Epithelial cell of proximal tubule (primary cell): ENCODE data around the gene TFB1M. TPM values are rescaled to one million over a fixed set of nuclear protein-coding genes. Genes with fewer than 3 reads are reported as not detected.
"Not testable (repeated sequence)": the region's sequence is repeated elsewhere in the genome, so short reads cannot be mapped to it uniquely, and the experiment has no call there.

Experiments used
- DNase-seq: peaks from one replicate; pipeline ENCODE4 v3.0.0-alpha.2; 2011; ENCODE audit warnings: low read depth
- H3K4me3 ChIP-seq: 2 replicates; pipeline ENCODE4 v1.5.1; 2011; ENCODE audit warnings: low read depth, mild to moderate bottlenecking, low read length
- CTCF ChIP-seq: conservative IDR thresholded peaks from 2 replicates; pipeline ENCODE4 v1.5.1; 2012; ENCODE audit warnings: low read depth, mild to moderate bottlenecking, low read length
- total RNA-seq: library from RNA; depleted of rRNA; stranded (reverse); fragments of >200 nt; gene quantifications from 2 replicates; pipeline ENCODE4 v1.2.3, GENCODE V29; 2015

The TFB1M gene
- total RNA-seq, 1 donor from 2014 or later: 19.3 TPM

GRCh38 chr6:155219858-155220301, 94.4 kb downstream of the TFB1M start:
- no peak for TF ChIP-seq CTCF
- DNase-seq: no peak
- H3K4me3 ChIP-seq: no peak overlapping the region

GRCh38 chr6:155219299-155219698, 95.0 kb downstream of the TFB1M start:
- TF ChIP-seq CTCF: no peak

GRCh38 chr6:155218711-155219110, 95.6 kb downstream of the TFB1M start:
- H3K4me3 ChIP-seq, DNase-seq: not testable (repeated sequence)

More at GRCh38 chr6:155219299-155219698, 95.0 kb downstream of the TFB1M start:
- no peak overlapping the region for H3K4me3 ChIP-seq
- DNase-seq: no peak

GRCh38 chr6:155216312-155217046, 97.8 kb downstream of the TFB1M start:
- DNase-seq: no peak
- TF ChIP-seq CTCF: no peak
- H3K4me3 ChIP-seq: no peak overlapping the region

GRCh38 chr6:155215906-155216305, 98.4 kb downstream of the TFB1M start:
- H3K4me3 ChIP-seq: no peak overlapping the region
- no peak for TF ChIP-seq CTCF
- no peak for DNase-seq

GRCh38 chr6:155213611-155214372, 100.5 kb downstream of the TFB1M start:
- no peak for DNase-seq
- H3K4me3 ChIP-seq: no peak overlapping the region
- TF ChIP-seq CTCF: no peak

- no peak for DNase-seq
- no peak overlapping the region for H3K4me3 ChIP-seq
- TF ChIP-seq CTCF: no peak
These were observed 101.5 kb downstream of the TFB1M start for GRCh38 chr6:155212616-155213380.
